Measurements from ENCODE around the gene TPM1.
A peak's percentile ranks its signal among the peaks of the same experiment; 100 is the strongest.

TPM1 gene

GRCh38 chr15:63008333-63009049 lies 34.1 kb upstream of the TPM1 start:
- FAIRE-seq, result no peak
- DNase-seq (ENCODE audit: insufficient read length, low spot score), result no peak
- TF ChIP-seq POLR2A (IDR thresholded peaks at IDR 0.05; ENCODE audit: low read depth, low read length), result no peak

GRCh38 chr15:63010386-63010785 lies 32.2 kb upstream of the TPM1 start:
- TF ChIP-seq POLR2A (IDR thresholded peaks at IDR 0.05; ENCODE audit: low read depth, low read length), result no peak
- FAIRE-seq (no peak), DNase-seq (ENCODE audit: insufficient read length, low spot score) (no peak)

GRCh38 chr15:63010920-63011693 lies 31.4 kb upstream of the TPM1 start:
- no peak for FAIRE-seq
- DNase-seq (ENCODE audit: insufficient read length, low spot score), result no peak
- TF ChIP-seq POLR2A (IDR thresholded peaks at IDR 0.05; ENCODE audit: low read depth, low read length), result no peak

DNA sequence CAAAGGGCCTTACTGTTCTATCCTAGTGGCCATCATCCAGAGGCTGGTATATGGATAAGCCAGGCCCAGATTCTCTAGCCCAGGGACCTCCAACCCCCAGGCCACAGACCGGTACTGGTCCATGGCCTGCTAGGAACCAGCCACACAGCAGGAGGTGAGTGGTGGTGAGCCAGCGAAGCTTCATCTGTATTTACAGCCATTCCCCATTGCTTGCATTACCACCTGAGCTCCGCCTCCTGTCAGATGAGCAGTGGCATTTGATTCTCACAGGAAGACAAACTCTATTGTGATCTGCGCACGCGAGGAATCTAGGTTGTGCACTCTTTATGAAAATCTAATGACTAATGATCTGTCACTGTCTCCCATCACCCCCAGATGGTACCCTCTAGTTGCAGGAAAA lies 30.1 kb upstream of the TPM1 start:
- FAIRE-seq (no peak), DNase-seq (ENCODE audit: insufficient read length, low spot score) (no peak)

DNA sequence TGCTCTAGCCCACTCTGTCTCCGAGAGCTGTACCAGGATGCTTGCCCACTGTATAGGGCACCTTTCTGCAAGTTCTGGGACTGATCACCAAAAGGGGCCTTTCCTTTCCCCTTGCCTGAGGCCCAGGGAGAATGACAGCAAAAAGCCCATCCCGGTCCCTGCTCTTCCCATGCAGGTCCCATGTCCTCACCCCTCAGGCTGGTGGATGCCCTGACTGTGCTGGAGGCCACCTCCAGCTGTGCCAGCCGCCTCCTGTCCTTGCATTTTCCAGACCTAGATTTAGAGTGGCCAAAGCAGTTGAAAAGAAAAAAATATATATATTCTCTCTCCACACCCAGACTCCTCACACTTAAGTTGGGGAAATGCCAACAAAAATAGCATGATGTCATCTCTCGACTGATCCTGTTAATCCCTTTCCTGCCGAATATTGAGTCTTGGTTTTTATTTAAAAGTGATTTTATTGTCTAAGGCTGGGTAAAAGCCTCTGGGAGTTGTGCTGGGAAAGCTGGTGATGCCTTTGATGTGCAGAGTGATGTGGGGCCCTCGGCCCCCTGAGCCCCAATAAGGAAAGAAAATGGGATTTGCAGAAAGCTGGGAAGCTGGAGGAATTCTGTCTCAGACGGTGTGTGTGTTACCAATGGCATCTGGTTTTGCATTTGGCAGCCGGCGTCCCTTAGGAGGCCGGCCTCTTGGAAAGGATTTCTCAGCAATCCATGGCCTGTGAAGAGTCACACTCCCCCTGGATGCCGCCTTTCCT lies 29.3 kb upstream of the TPM1 start:
- TF ChIP-seq POLR2A (IDR thresholded peaks at IDR 0.05; ENCODE audit: low read depth, low read length), result no peak
- FAIRE-seq, result no peak
- peak; percentile 27 for DNase-seq (ENCODE audit: insufficient read length, low spot score)

More for the DNA sequence above, 30.1 kb upstream of the TPM1 start:
- no peak for TF ChIP-seq POLR2A (IDR thresholded peaks at IDR 0.05; ENCODE audit: low read depth, low read length)

DNA sequence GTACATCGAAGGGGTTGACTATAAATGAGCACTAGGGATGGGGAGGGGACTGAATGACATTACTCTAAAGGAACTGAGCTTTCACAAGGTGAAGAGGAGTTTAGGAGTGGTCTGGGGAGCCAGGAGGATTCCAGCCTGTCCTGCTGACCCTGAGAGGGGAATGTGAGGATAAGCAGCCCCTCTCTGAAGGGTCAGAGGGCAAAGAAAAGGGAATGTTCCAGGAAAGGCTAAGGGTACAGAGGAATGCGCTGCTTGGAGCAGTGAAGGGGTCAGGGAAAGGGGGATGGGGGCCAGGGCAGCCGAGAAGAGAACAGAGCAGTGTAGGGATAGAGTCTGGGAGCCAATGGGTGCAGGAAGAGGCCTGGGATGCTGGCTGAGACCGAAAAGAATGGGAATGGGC lies 28.0 kb upstream of the TPM1 start:
- no peak for DNase-seq (ENCODE audit: insufficient read length, low spot score)
- FAIRE-seq, result no peak

DNA sequence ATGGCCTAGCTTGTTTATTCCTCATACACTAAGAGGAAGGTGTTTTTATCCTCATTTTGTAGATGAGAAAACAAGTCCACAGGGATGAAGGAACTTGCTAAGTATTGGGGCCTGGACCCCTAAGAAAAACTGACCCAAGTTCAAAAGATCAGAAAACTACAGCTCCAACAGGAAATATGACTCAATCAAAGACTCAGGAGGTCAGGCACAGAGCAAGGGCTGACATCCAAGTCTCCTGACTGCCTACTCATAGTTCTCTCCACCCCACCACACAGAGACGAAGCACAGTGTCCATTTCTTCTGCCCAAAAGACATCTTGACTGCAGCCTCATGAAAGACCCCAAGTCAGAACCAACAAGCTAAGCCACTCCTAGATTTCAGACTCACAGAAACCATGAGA lies 26.9 kb upstream of the TPM1 start:
- DNase-seq (ENCODE audit: insufficient read length, low spot score) (peak; percentile 45), FAIRE-seq (no peak)
- no peak for TF ChIP-seq POLR2A (IDR thresholded peaks at IDR 0.05; ENCODE audit: low read depth, low read length)

More for the DNA sequence above, 28.0 kb upstream of the TPM1 start:
- no peak for TF ChIP-seq POLR2A (IDR thresholded peaks at IDR 0.05; ENCODE audit: low read depth, low read length)

DNA sequence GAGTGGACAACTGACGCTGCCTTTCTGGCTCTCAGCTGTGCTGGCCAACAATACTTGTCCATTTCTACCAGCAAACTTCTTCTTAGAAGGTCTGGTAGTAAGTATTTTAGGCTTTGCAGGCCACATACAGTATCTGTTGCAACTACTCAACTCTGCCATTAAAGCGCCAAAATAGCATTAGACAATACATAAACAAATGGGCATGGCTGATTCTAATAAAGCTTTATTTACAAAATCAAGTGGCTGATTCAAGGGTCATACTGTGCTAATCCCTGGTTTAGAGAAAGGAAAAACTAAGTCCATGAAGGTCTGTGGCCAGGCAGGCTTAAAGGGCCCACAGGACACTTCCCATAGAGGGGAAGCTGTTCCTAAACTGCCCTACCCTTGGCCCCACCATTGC lies 26.3 kb upstream of the TPM1 start:
- no peak for TF ChIP-seq POLR2A (IDR thresholded peaks at IDR 0.05; ENCODE audit: low read depth, low read length)
- FAIRE-seq, result no peak
- DNase-seq (ENCODE audit: insufficient read length, low spot score), result no peak

- FAIRE-seq, result no peak
Measured at GRCh38 chr15:63018639-63019038, 23.9 kb upstream of the TPM1 start.

GRCh38 chr15:63019511-63020109 lies 22.9 kb upstream of the TPM1 start:
- DNase-seq (ENCODE audit: insufficient read length, low spot score) (peak; percentile 30), FAIRE-seq (no peak)
- no peak for TF ChIP-seq POLR2A (IDR thresholded peaks at IDR 0.05; ENCODE audit: low read depth, low read length)

More at GRCh38 chr15:63018639-63019038, 23.9 kb upstream of the TPM1 start:
- DNase-seq (ENCODE audit: insufficient read length, low spot score), result no peak
- TF ChIP-seq POLR2A (IDR thresholded peaks at IDR 0.05; ENCODE audit: low read depth, low read length), result no peak

- TF ChIP-seq POLR2A (IDR thresholded peaks at IDR 0.05; ENCODE audit: low read depth, low read length), result no peak
- no peak for FAIRE-seq
- no peak for DNase-seq (ENCODE audit: insufficient read length, low spot score)
Measured at GRCh38 chr15:63020128-63020527, 22.4 kb upstream of the TPM1 start.

DNA sequence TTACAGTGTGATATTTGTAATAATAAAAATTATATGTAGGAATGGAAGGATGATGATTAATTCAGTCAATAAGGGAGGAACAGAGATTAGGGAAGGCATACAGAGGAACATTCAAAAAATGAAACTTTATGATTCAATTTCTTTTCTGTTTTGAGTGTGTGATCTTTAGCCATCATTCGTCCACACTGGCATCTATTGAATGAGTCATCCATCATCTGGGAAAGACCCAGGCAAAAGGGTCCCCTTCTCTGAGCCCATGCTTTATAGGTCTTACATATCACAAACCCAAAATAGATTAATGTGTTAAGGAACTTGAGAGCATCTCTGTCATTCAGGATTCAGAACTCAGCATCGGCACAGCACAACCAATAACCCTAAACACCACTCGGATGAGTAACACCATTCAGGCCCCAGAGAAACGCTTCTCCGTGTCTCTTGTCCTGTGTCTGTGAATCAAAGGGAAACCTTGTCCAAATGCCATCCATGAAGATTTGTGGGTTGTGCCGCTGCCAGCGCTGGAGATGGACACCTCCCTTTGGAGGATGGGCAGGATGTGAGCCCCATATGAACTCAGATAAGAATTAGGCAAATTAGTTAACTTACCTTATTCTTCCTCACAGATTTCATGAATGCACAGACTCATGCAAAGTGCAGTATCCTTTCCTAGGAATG lies 21.7 kb upstream of the TPM1 start:
- FAIRE-seq (no peak), DNase-seq (ENCODE audit: insufficient read length, low spot score) (no peak)
- no peak for TF ChIP-seq POLR2A (IDR thresholded peaks at IDR 0.05; ENCODE audit: low read depth, low read length)

- FAIRE-seq, result no peak
- DNase-seq (ENCODE audit: insufficient read length, low spot score), result no peak
- no peak for TF ChIP-seq POLR2A (IDR thresholded peaks at IDR 0.05; ENCODE audit: low read depth, low read length)
Measured at GRCh38 chr15:63022181-63022580, 20.4 kb upstream of the TPM1 start.
